H1 (cell line): ENCODE data around the gene BCL3. TPM values are rescaled to one million over a fixed set of nuclear protein-coding genes. Genes with fewer than 3 reads are reported as not detected.

Source experiments
- CHD7 ChIP-seq: fragments of 300-600 bp; sonication (generic); IDR thresholded peaks from 2 replicates; pipeline ENCODE4 v1.7.1; 2012; ENCODE audit warnings: low read length, moderate library complexity, mild to moderate bottlenecking, inconsistent platforms; ENCODE audit not compliant: insufficient replicate concordance
- HDAC6 ChIP-seq: IDR thresholded peaks from one replicate; pipeline ENCODE4 v1.7.1; 2012; ENCODE audit warnings: low read depth, mild to moderate bottlenecking, inconsistent platforms, low read length, moderate library complexity
- POLR2AphosphoS5 ChIP-seq: IDR thresholded peaks from 2 replicates; pipeline ENCODE4 v1.6.1; 2011; ENCODE audit warnings: low read depth, low read length
- polyA plus RNA-seq, 7 experiments: library from polyadenylated mRNA; depleted of rRNA in 3 of 7; stranded (reverse) in 5 of 7; unstranded in 2 of 7; fragments of >200 nt in 5 of 7; fragments of 200-250 nt in 2 of 7; gene quantifications; 1 replicate in 5 of 7; 2 replicates in 1 of 7; 4 replicates in 1 of 7; pipeline versions ENCODE4 v1.2.1 to v1.2.3, GENCODE V29; 2011 to 2013; ENCODE audit warnings: missing spikeins in 2 of 7, mixed read lengths in 2 of 7
- total RNA-seq: library from RNA; stranded (reverse); fragmentation: NEBNext Ultra II Directional; extraction: Animal tissue kit (Norgen Biotek cat#: 25700); gene quantifications from 2 replicates; pipeline ENCODE4 v1.2.1, GENCODE V29; 2021

Gene BCL3
- total and polyA plus RNA-seq, 2 of the 8 experiments (the other 6 are each of a cell fraction or from before 2014, with no cell fraction given), result 0.88 to 2.4 TPM

GRCh38 chr19:44765949-44766335 is 17.4 kb downstream of the BCL3 start (continued):
- TF ChIP-seq CHD7 (no peak), POLR2AphosphoS5 (no peak), HDAC6 (no peak)
- TF ChIP-seq, all 59 proteins: peak for 0
